ENCODE results near the gene DNAH10. TPM values are rescaled to one million over a fixed set of nuclear protein-coding genes. Genes with fewer than 3 reads are reported as not detected.

DNAH10 gene
- total and polyA plus RNA-seq, 2 of the 4 experiments (the other 2 are of a cell fraction) = 0.18 to 0.22 TPM

DNA sequence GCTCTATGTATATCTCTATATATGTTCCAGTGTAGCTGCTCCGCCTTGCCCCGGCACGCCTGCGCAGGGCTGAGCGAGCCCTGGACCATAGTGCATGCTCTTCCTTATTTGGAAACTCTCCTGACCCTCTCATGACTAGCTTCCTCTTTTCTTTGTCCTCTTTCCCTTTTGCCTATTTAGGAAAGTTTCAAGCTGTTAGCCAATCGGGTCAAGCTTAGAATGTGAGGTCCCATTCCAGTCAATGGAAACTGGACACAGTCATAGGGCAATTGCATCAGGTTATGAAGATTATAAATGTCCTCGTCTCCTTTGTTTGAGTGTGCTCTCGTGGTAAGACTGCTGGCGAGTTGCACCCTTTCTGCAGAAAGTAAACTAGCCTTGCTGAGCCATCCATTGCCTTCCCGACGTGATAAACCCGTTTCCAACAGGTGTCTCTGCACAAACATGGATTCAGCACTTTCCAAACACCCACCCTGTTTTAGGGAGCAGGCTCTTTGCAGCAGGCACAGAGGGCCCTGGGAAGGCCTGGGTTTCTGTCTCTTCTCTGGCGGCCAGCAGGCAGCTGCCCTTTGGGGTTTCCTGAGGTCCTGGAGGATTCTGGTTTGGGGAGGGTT lies 179.6 kb downstream of the DNAH10 start:
- Histone ChIP-seq H3K9me1 (ENCODE audit: insufficient read depth, low read length) (peaks cover 18% of the 10 kb centered on the region; the same call in 1 of the 2 replicates), H2AK5ac (ENCODE audit: low read depth, low read length) (no peak overlapping the region), H3K56ac (ENCODE audit: extremely low read depth, insufficient read depth, low read length) (no peak overlapping the region), H3K4me1 (ENCODE audit: control insufficient read depth, insufficient read depth, low read length) (peaks cover 16% of the 10 kb centered on the region), H2AFZ (replicated peaks; ENCODE audit: low read length, poor library complexity) (peak overlapping the region; percentile 69), H3K27me3 (ENCODE audit: control insufficient read depth, insufficient read depth, low read length) (no peaks in the 10 kb centered on the region), H4K5ac (ENCODE audit: low read depth, low read length) (no peak overlapping the region), H3K9me3 (ENCODE audit: control insufficient read depth, insufficient read depth, low read length) (peaks cover 6% of the 10 kb centered on the region), H3K4me2 (ENCODE audit: low read depth, low read length) (no peak overlapping the region), H3K4me3 (ENCODE audit: insufficient read depth, low read depth, low read length) (no peak overlapping the region), H3K27ac (ENCODE audit: insufficient read depth, low read length) (no peak overlapping the region), H3K23ac (ENCODE audit: low read depth, low read length) (no peak overlapping the region), H3K18ac (ENCODE audit: low read depth, low read length) (no peak overlapping the region), H4K91ac (ENCODE audit: insufficient read depth, low read depth, low read length) (no peak overlapping the region), H2BK20ac (ENCODE audit: low read depth, low read length) (peak overlapping the region; percentile 10; the same call in 1 of the 2 replicates), H2AK9ac (replicated peaks; ENCODE audit: low read depth, low read length, poor library complexity) (peak overlapping the region; percentile 66), H3K79me1 (ENCODE audit: low read depth in 1 of 2, low read length in 2 of 2) (peaks cover 6 to 35% of the 10 kb centered on the region in 2 experiments; a peak in 3 of 4 replicates), H2BK120ac (ENCODE audit: low read depth, low read length) (peak overlapping the region; percentile 16; the same call in 1 of the 2 replicates), H2BK5ac (ENCODE audit: low read depth, low read length, poor library complexity, severe bottlenecking) (no peak overlapping the region), H3K14ac (replicated peaks; ENCODE audit: low read depth, low read length) (no peak overlapping the region), H3K36me3 (ENCODE audit: control insufficient read depth, insufficient read depth, low read length) (peaks cover 52% of the 10 kb centered on the region), H3K4ac (ENCODE audit: low read depth, low read length) (peak overlapping the region; percentile 3; the same call in 1 of the 2 replicates), H4K8ac (ENCODE audit: low read depth in 2 of 2, low read length in 2 of 2) (peak overlapping the region in 1 of 2 experiments; percentile 26; a peak in 1 of 4 replicates), H3K9ac (ENCODE audit: low read depth, low read length) (no peak overlapping the region), H2BK15ac (ENCODE audit: low read depth, low read length) (no peak overlapping the region), H4K20me1 (ENCODE audit: insufficient read depth, low read length) (peaks cover 7% of the 10 kb centered on the region)
- 95% methylated on average over 9 of the region's 13 CpGs; no CpG with 5 or more reads in 1 of the 2 experiments for WGBS, 2 experiments (ENCODE audit: extremely low coverage in 2 of 2, insufficient read length in 1 of 2)
- TF ChIP-seq FOS (IDR thresholded peaks at IDR 0.05; ENCODE audit: low read depth, low read length) (no peak), CEBPB (IDR thresholded peaks at IDR 0.05; ENCODE audit: low read depth, low read length) (no peak), BHLHE40 (IDR thresholded peaks at IDR 0.05; ENCODE audit: low read depth, low read length) (no peak), RAD21 (IDR thresholded peaks at IDR 0.05; ENCODE audit: low read length) (no peak)
- TF ChIP-seq, protein P1, sequence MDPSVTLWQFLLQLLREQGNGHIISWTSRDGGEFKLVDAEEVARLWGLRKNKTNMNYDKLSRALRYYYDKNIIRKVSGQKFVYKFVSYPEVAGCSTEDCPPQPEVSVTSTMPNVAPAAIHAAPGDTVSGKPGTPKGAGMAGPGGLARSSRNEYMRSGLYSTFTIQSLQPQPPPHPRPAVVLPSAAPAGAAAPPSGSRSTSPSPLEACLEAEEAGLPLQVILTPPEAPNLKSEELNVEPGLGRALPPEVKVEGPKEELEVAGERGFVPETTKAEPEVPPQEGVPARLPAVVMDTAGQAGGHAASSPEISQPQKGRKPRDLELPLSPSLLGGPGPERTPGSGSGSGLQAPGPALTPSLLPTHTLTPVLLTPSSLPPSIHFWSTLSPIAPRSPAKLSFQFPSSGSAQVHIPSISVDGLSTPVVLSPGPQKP (IDR thresholded peaks at IDR 0.05; ENCODE audit: borderline replicate concordance, low read depth, low read length) = no peak
- ChIA-PET POLR2A (ENCODE audit: unreplicated experiment) (no interaction called here), CTCF (interaction anchor here (1.0 kb wide), 1 partner anchor 15 kb away, joined by 4 read pairs; no protein-coding TSS in a partner anchor)
- dilution Hi-C loops (cut with HindIII; ENCODE audit: low sequenced_read_pairs, unreplicated experiment) (no loop called here), in situ Hi-C loops (cut with MboI; ENCODE audit: low sequenced_read_pairs) (no loop called here), intact Hi-C loops (cut with micrococcal nuclease) (no loop called here)
- no peak for ATAC-seq (ENCODE audit: low read depth)
- no TSS peak for BruUV-seq (replicated peaks)
- no peak for DNase-seq
